Measurements from ENCODE around the gene CCDC177. TPM values are rescaled to one million over a fixed set of nuclear protein-coding genes. Genes with fewer than 3 reads are reported as not detected.
A peak's percentile ranks its signal among the peaks of the same experiment; 100 is the strongest.

CCDC177 gene
- polyA plus RNA-seq, 1 donor (not counting 4 experiments of a cell fraction or from before 2014, with no cell fraction given) = not detected

DNA sequence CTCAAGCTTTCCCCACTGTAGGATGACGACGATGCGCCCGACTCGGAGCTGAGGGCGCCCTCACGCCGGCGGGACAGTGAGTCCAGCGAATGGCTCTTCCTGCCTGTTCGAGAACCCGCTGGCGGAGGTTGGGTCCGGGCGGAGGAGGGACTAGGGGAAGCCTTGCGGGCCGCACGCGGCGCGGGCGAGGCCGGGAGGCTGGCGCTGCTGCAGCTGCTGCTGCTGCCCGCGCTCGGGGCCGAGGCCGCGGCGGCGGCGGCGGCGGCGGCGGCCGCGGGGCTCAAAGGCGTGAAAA is 1.9 kb downstream of the CCDC177 start:
- H3K9me3 ChIP-seq (ENCODE audit: control insufficient read depth, low read depth, low read length) = no peaks in the 10 kb centered on the region
- no peak overlapping the region for H3K4me2 ChIP-seq (ENCODE audit: control insufficient read depth, extremely low read depth, insufficient read depth, low read depth, low read length)
- H4K20me1 ChIP-seq (ENCODE audit: control insufficient read depth, extremely low read depth, insufficient read depth, low read length) = no peaks in the 10 kb centered on the region
- no peak for FAIRE-seq
- H3K9me1 ChIP-seq (ENCODE audit: control insufficient read depth, extremely low read depth, insufficient read depth, low read length) = no peaks in the 10 kb centered on the region
- no peaks in the 10 kb centered on the region for H3K79me2 ChIP-seq (ENCODE audit: control insufficient read depth, insufficient read depth, low read length)
- dilution Hi-C loops (cut with MboI; ENCODE audit: extremely low pct_ligation_motif_present, low sequenced_read_pairs) = no loop called here
- H2AFZ ChIP-seq (ENCODE audit: control insufficient read depth, low read length) = no peak overlapping the region
- H3K36me3 ChIP-seq (ENCODE audit: control insufficient read depth in 2 of 2, extremely low read depth in 1 of 2, insufficient read depth in 2 of 2, low read length in 2 of 2) = no peaks in the 10 kb centered on the region
- no peak overlapping the region for H3K9ac ChIP-seq (ENCODE audit: control insufficient read depth, extremely low read depth, insufficient read depth, low read length)
- H3K27ac ChIP-seq (ENCODE audit: control insufficient read depth, insufficient read depth, low read length) = no peak overlapping the region
- peaks cover 8% of the 10 kb centered on the region for H3K4me1 ChIP-seq (ENCODE audit: control insufficient read depth, extremely low read depth, insufficient read depth, low read length)
- H3K27me3 ChIP-seq (ENCODE audit: control insufficient read depth, extremely low read depth, insufficient read depth, low read length) = peaks cover 75% of the 10 kb centered on the region
- no peak overlapping the region for H3K4me3 ChIP-seq (ENCODE audit: control insufficient read depth in 2 of 3, extremely low read depth in 1 of 3, insufficient read depth in 2 of 3, low read depth in 1 of 3, low read length in 3 of 3)
- DNase-seq (ENCODE audit: low read depth, low spot score) = no peak
- TF ChIP-seq, protein P1, sequence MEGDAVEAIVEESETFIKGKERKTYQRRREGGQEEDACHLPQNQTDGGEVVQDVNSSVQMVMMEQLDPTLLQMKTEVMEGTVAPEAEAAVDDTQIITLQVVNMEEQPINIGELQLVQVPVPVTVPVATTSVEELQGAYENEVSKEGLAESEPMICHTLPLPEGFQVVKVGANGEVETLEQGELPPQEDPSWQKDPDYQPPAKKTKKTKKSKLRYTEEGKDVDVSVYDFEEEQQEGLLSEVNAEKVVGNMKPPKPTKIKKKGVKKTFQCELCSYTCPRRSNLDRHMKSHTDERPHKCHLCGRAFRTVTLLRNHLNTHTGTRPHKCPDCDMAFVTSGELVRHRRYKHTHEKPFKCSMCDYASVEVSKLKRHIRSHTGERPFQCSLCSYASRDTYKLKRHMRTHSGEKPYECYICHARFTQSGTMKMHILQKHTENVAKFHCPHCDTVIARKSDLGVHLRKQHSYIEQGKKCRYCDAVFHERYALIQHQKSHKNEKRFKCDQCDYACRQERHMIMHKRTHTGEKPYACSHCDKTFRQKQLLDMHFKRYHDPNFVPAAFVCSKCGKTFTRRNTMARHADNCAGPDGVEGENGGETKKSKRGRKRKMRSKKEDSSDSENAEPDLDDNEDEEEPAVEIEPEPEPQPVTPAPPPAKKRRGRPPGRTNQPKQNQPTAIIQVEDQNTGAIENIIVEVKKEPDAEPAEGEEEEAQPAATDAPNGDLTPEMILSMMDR (optimal IDR thresholded peaks at IDR 0.05 in 1 of 3, IDR thresholded peaks at IDR 0.05 in 1 of 3, conservative IDR thresholded peaks at IDR 0.05 in 1 of 3; ENCODE audit: extremely low read depth in 1 of 3, insufficient read depth in 2 of 3, low read length in 3 of 3) = no peak
- TF ChIP-seq EZH2 (IDR thresholded peaks at IDR 0.05; ENCODE audit: low read length) = no peak

DNA sequence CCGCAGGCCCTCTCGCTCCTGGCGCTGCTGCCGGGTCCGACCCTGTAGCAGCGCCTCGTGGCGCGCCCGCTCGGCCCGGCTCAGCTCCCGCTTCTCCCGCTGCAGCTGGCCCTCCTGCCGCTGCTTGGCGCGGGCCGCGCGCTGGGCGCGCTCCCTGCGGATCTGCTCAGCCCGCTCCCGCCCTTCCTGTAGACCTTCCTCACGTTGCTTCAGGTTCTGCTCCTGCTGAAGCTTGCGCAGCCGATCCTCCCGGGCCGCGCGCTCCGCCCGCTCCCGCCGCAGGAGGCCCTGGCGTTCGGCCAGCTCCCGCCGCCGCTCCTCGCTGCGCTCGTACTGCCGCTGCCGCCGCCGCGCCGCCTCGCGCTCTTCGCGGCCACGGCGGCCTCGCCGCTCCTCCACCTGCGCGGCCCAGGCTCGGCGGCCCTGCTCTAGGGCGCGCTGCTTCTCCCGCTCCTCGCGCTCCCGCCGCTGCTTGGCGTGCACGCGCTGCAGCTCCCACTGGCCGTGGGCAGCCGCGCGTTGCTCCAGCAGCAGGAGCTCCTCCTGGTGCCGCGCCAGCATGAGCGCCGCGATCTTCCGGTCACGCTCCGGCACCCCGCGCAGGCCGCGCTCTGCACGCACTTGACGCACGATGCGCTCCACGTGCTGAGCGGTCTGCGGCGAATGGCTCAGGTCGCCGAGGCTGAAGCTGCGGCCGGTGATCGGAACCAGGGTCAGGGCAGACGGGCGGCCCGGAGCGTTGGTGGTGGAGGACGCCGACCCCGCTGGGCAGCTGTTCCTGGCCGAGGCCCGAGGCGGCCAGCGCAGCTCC is 2.4 kb downstream of the CCDC177 start:
- no peaks in the 10 kb centered on the region for H4K20me1 ChIP-seq (ENCODE audit: control insufficient read depth, extremely low read depth, insufficient read depth, low read length)
- no peaks in the 10 kb centered on the region for H3K9me3 ChIP-seq (ENCODE audit: control insufficient read depth, low read depth, low read length)
- H3K27me3 ChIP-seq (ENCODE audit: control insufficient read depth, extremely low read depth, insufficient read depth, low read length) = peaks cover 78% of the 10 kb centered on the region
- dilution Hi-C loops (cut with MboI; ENCODE audit: extremely low pct_ligation_motif_present, low sequenced_read_pairs) = no loop called here
- no peaks in the 10 kb centered on the region for H3K79me2 ChIP-seq (ENCODE audit: control insufficient read depth, insufficient read depth, low read length)
- H3K4me3 ChIP-seq (ENCODE audit: control insufficient read depth in 2 of 3, extremely low read depth in 1 of 3, insufficient read depth in 2 of 3, low read depth in 1 of 3, low read length in 3 of 3) = peak overlapping the region in 2 of 3 experiments; percentile 22 to 46
- FAIRE-seq (no peak), DNase-seq (ENCODE audit: low read depth, low spot score) (no peak)
- no peak overlapping the region for H2AFZ ChIP-seq (ENCODE audit: control insufficient read depth, low read length)
- no peak overlapping the region for H3K9ac ChIP-seq (ENCODE audit: control insufficient read depth, extremely low read depth, insufficient read depth, low read length)
- TF ChIP-seq, protein P1 (optimal IDR thresholded peaks at IDR 0.05 in 1 of 3, IDR thresholded peaks at IDR 0.05 in 1 of 3, conservative IDR thresholded peaks at IDR 0.05 in 1 of 3; ENCODE audit: extremely low read depth in 1 of 3, insufficient read depth in 2 of 3, low read length in 3 of 3) = no peak
- TF ChIP-seq EZH2 (IDR thresholded peaks at IDR 0.05; ENCODE audit: low read length) = peak; percentile 66
- H3K36me3 ChIP-seq (ENCODE audit: control insufficient read depth in 2 of 2, extremely low read depth in 1 of 2, insufficient read depth in 2 of 2, low read length in 2 of 2) = no peaks in the 10 kb centered on the region
- H3K4me2 ChIP-seq (ENCODE audit: control insufficient read depth, extremely low read depth, insufficient read depth, low read depth, low read length) = peak overlapping the region; percentile 71
- no peaks in the 10 kb centered on the region for H3K9me1 ChIP-seq (ENCODE audit: control insufficient read depth, extremely low read depth, insufficient read depth, low read length)
- H3K27ac ChIP-seq (ENCODE audit: control insufficient read depth, insufficient read depth, low read length) = no peak overlapping the region
- peaks cover 8% of the 10 kb centered on the region for H3K4me1 ChIP-seq (ENCODE audit: control insufficient read depth, extremely low read depth, insufficient read depth, low read length)

All from keratinocyte (primary cell).